OCI-LY1 (cell line): Measurements from ENCODE around the gene SH3BP5.

Experiments
- CTCF ChIP-seq: fragments of 200-600 bp; sonication (generic), shearing (Covaris generic); IDR thresholded peaks from 2 replicates; pipeline ENCODE4 v1.5.1; 2017; ENCODE audit warnings: mild to moderate bottlenecking, antibody characterized with exemption, low read length, moderate library complexity, mixed read lengths
- EZH2 ChIP-seq: fragments of 200-600 bp; sonication (generic), shearing (Covaris generic); IDR thresholded peaks from 2 replicates; pipeline ENCODE4 v1.8.0; 2017; ENCODE audit warnings: borderline replicate concordance, mixed run types, mild to moderate bottlenecking, antibody characterized with exemption, low read length, moderate library complexity, mixed read lengths

- TF ChIP-seq CTCF (no peak), EZH2 (no peak)
These were observed 1.2 kb downstream of the SH3BP5 start for GRCh38 chr3:15331072-15331605.
